GM12878 (cell line): Measurements from ENCODE around the gene MRPL49. TPM values are rescaled to one million over a fixed set of nuclear protein-coding genes. Genes with fewer than 3 reads are reported as not detected.

ENCODE experiments used
- BCLAF1 ChIP-seq: fragments of 450-650 bp; IDR thresholded peaks from 2 replicates; pipeline ENCODE4 v1.6.1; 2017; ENCODE audit warnings: antibody characterized with exemption, mild to moderate bottlenecking, moderate library complexity
- E2F8 ChIP-seq: fragments of 450-650 bp; IDR thresholded peaks from 2 replicates; pipeline ENCODE4 v1.6.1; 2018; ENCODE audit warnings: mild to moderate bottlenecking, low read depth, moderate library complexity; ENCODE audit not compliant: partially characterized antibody
- MEF2B ChIP-seq: fragments of 450-650 bp; IDR thresholded peaks from 2 replicates; pipeline ENCODE4 v1.6.1; 2018; ENCODE audit warnings: mild to moderate bottlenecking, moderate library complexity; ENCODE audit not compliant: partially characterized antibody, poor library complexity, severe bottlenecking
- MXI1 ChIP-seq: fragments of 150-350 bp; IDR thresholded peaks from 2 replicates; pipeline ENCODE4 v1.6.1; 2011; ENCODE audit warnings: low read depth, mild to moderate bottlenecking, inconsistent platforms, low read length, improper control_type of control experiment
- MYB ChIP-seq: fragments of 150-350 bp; IDR thresholded peaks from 2 replicates; pipeline ENCODE4 v1.6.1; 2014; ENCODE audit warnings: mild to moderate bottlenecking, low read depth, low read length, borderline replicate concordance
- NFXL1 ChIP-seq: fragments of 450-650 bp; IDR thresholded peaks from 2 replicates; pipeline ENCODE4 v1.6.1; 2017; ENCODE audit warnings: antibody characterized with exemption, mild to moderate bottlenecking, borderline replicate concordance
- PAX5 ChIP-seq: IDR thresholded peaks from 2 replicates; pipeline ENCODE4 v1.6.1; 2011; ENCODE audit warnings: low read depth, low read length, borderline replicate concordance
- PML ChIP-seq: IDR thresholded peaks from 2 replicates; pipeline ENCODE4 v1.6.1; 2012; ENCODE audit warnings: low read length, inconsistent platforms
- RAD51 ChIP-seq: fragments of 450-650 bp; IDR thresholded peaks from 2 replicates; pipeline ENCODE4 v1.6.1; 2016; ENCODE audit warnings: moderate library complexity, mild to moderate bottlenecking, inconsistent platforms
- SKIL ChIP-seq: fragments of 450-650 bp; IDR thresholded peaks from 2 replicates; pipeline ENCODE4 v1.6.1; 2017; ENCODE audit warnings: mild to moderate bottlenecking, low read depth, inconsistent platforms; ENCODE audit not compliant: poor library complexity, severe bottlenecking
- SMARCA5 ChIP-seq: fragments of 450-650 bp; IDR thresholded peaks from 2 replicates; pipeline ENCODE4 v1.6.1; 2017; ENCODE audit warnings: mild to moderate bottlenecking
- SMC3 ChIP-seq: IDR thresholded peaks from 2 replicates; pipeline ENCODE4 v1.6.1; 2011; ENCODE audit warnings: low read length, improper control_type of control experiment, borderline replicate concordance
- SPI1 ChIP-seq: IDR thresholded peaks from 2 replicates; pipeline ENCODE4 v1.6.1; 2011; ENCODE audit warnings: low read depth, mild to moderate bottlenecking, low read length, moderate library complexity, borderline replicate concordance; ENCODE audit not compliant: insufficient read depth
- STAT3 ChIP-seq: IDR thresholded peaks from 2 replicates; pipeline ENCODE4 v1.6.1; 2011; ENCODE audit warnings: low read depth, low read length, improper control_type of control experiment
- USF2 ChIP-seq: IDR thresholded peaks from 2 replicates; pipeline ENCODE4 v1.6.1; 2011; ENCODE audit warnings: low read depth, low read length, improper control_type of control experiment, borderline replicate concordance
- WRNIP1 ChIP-seq: IDR thresholded peaks from 2 replicates; pipeline ENCODE4 v1.6.1; 2011; ENCODE audit warnings: low read depth, low read length, improper control_type of control experiment, borderline replicate concordance
- polyA plus RNA-seq, 11 experiments: library from polyadenylated mRNA; depleted of rRNA in 4 of 11; unstranded in 6 of 11; stranded (reverse) in 5 of 11; fragments of >200 nt; fragmentation: Nextera tagmentation in 4 of 11; fragmentation: Illumina TruSeq in 1 of 11; extraction: Ambion mirVana in 4 of 11; extraction: Trizol in 1 of 11; gene quantifications; 1 replicate in 1 of 11; 2 replicates in 10 of 11; pipeline versions ENCODE4 v1.2.1 to v1.2.3, GENCODE V29; 2011 to 2016; ENCODE audit warnings: inconsistent platforms in 2 of 11, missing spikeins in 2 of 11, low read depth in 1 of 11
- total RNA-seq, 4 experiments: library from RNA; depleted of rRNA in 3 of 4; stranded (reverse); fragments of >200 nt in 3 of 4; fragmentation: Illumina TruSeq in 1 of 4; extraction: Trizol in 1 of 4; gene quantifications; 2 replicates each; pipeline versions ENCODE4 v1.2.1 to v1.2.3, GENCODE V29; 2013 to 2021

MRPL49 gene
- total and polyA plus RNA-seq, 10 of the 15 experiments (the other 5 are each of a cell fraction or from before 2014, with no cell fraction given): 42.0 to 116 (median 71.7) TPM

GRCh38 chr11:65134952-65135632 lies 13.0 kb downstream of the MRPL49 start (continued):
- peak; percentile 13 for TF ChIP-seq E2F8
- no peak for TF ChIP-seq MEF2B
- TF ChIP-seq MYB: no peak
- TF ChIP-seq BCLAF1: no peak
- peak; percentile 96 for TF ChIP-seq MXI1
- TF ChIP-seq PML: no peak
- peak; percentile 98 for TF ChIP-seq SKIL
- no peak for TF ChIP-seq WRNIP1
- TF ChIP-seq SMARCA5: no peak
- no peak; the same call in 1 of the 2 replicates for TF ChIP-seq USF2
- no peak for TF ChIP-seq SPI1
- TF ChIP-seq PAX5: peak; percentile 50; the same call in 1 of the 2 replicates
- 0 out of 2 replicates have a peak, but pooled peaks have one; percentile 50 for TF ChIP-seq RAD51
- no peak for TF ChIP-seq NFXL1
- TF ChIP-seq SMC3: 0 out of 2 replicates have a peak, but pooled peaks have one; percentile 12
- TF ChIP-seq STAT3: no peak
